SU-DHL-6 (cell line): Measurements from ENCODE around the gene PRPF31.

ENCODE experiments used
- H2AFZ ChIP-seq: fragments of 200-600 bp; sonication (generic); 2 replicates; pipeline ENCODE4 v1.6.1; 2014; ENCODE audit warnings: low read depth, mild to moderate bottlenecking, moderate library complexity, mixed read lengths, antibody characterized with exemption, low read length; ENCODE audit not compliant: severe bottlenecking
- H3F3A ChIP-seq: fragments of 200-600 bp; shearing (Covaris generic); 2 replicates; pipeline ENCODE4 v1.6.0; 2016; ENCODE audit warnings: antibody characterized with exemption, mild to moderate bottlenecking; ENCODE audit not compliant: insufficient read depth
- H3K27ac ChIP-seq: fragments of 200-600 bp; sonication (generic); 2 replicates; pipeline ENCODE4 v1.5.1; 2016; ENCODE audit warnings: low read depth, mild to moderate bottlenecking, low read length, moderate library complexity, mixed read lengths
- H3K27me3 ChIP-seq: fragments of 200-600 bp; sonication (generic), shearing (Covaris generic); 2 replicates; pipeline ENCODE4 v1.6.0; 2014; ENCODE audit warnings: mild to moderate bottlenecking, low read length
- H3K36me3 ChIP-seq: fragments of 200-600 bp; sonication (generic); 2 replicates; pipeline ENCODE4 v1.6.1; 2014; ENCODE audit warnings: mild to moderate bottlenecking, low read length, mixed read lengths
- H3K4me2 ChIP-seq: fragments of 300-600, 200-600 bp; shearing (Covaris generic), sonication (generic); 2 replicates; pipeline ENCODE4 v1.6.0; 2014; ENCODE audit warnings: low read length, low read depth, mild to moderate bottlenecking; ENCODE audit not compliant: poor library complexity, severe bottlenecking
- H3K4me3 ChIP-seq: fragments of 200-600 bp; sonication (generic); 2 replicates; pipeline ENCODE4 v1.5.1; 2014; ENCODE audit warnings: antibody characterized with exemption, low read length, mild to moderate bottlenecking, mixed read lengths; ENCODE audit not compliant: insufficient read depth, poor library complexity, severe bottlenecking
- H3K79me2 ChIP-seq: fragments of 200-600 bp; sonication (generic); 2 replicates; pipeline ENCODE4 v1.6.1; 2014; ENCODE audit warnings: mild to moderate bottlenecking, low read length, moderate library complexity; ENCODE audit not compliant: insufficient read depth
- H3K9ac ChIP-seq: fragments of 200-600 bp; sonication (generic); 2 replicates; pipeline ENCODE4 v1.7.0; 2014; ENCODE audit warnings: mild to moderate bottlenecking, low read length
- H3K9me2 ChIP-seq: fragments of 200-600 bp; sonication (generic); replicated peaks from 2 replicates; pipeline ENCODE4 v1.6.1; 2014; ENCODE audit warnings: low read length; ENCODE audit not compliant: insufficient read depth
- H3K9me3 ChIP-seq: fragments of 200-600 bp; sonication (generic); 2 replicates; pipeline ENCODE4 v1.6.1; 2014; ENCODE audit warnings: low read length, mixed read lengths; ENCODE audit not compliant: insufficient read depth
- H4K20me1 ChIP-seq: fragments of 200-600 bp; sonication (generic); 2 replicates; pipeline ENCODE4 v1.6.1; 2014; ENCODE audit warnings: low read depth, mild to moderate bottlenecking, antibody characterized with exemption, low read length, moderate library complexity, mixed read lengths
- CTCF ChIP-seq: fragments of 200-600 bp; sonication (generic); IDR thresholded peaks from one replicate; pipeline ENCODE4 v1.5.1; 2017; ENCODE audit warnings: antibody characterized with exemption, mild to moderate bottlenecking, low read length, moderate library complexity; ENCODE audit not compliant: insufficient read depth, poor library complexity, severe bottlenecking
- EZH2phosphoT487 ChIP-seq: fragments of 200-600 bp; sonication (generic), shearing (Covaris generic); conservative IDR thresholded peaks from 2 replicates; pipeline ENCODE4 v1.6.1; 2018; ENCODE audit warnings: mild to moderate bottlenecking, antibody characterized with exemption, low read length, moderate library complexity, mixed read lengths

PRPF31 gene

GRCh38 chr19:54074851-54075250, 40.7 kb upstream of the PRPF31 start:
- Histone ChIP-seq H3K27me3 (no peaks in the 10 kb centered on the region), H3K27ac (no peak overlapping the region), H3K4me3 (no peak overlapping the region), H2AFZ (no peak overlapping the region), H3K9me2 (no peaks in the 10 kb centered on the region), H3F3A (no peaks in the 10 kb centered on the region), H3K4me2 (no peak overlapping the region), H4K20me1 (no peaks in the 10 kb centered on the region), H3K9me3 (no peaks in the 10 kb centered on the region), H3K79me2 (no peaks in the 10 kb centered on the region), H3K9ac (no peak overlapping the region), H3K36me3 (no peaks in the 10 kb centered on the region)
- no peak for TF ChIP-seq EZH2phosphoT487
- no peak for TF ChIP-seq CTCF

- Histone ChIP-seq H3K79me2 (no peaks in the 10 kb centered on the region), H3K9ac (no peak overlapping the region), H3K9me3 (peaks cover 7% of the 10 kb centered on the region; the same call in 1 of the 2 replicates), H3F3A (no peaks in the 10 kb centered on the region), H3K4me3 (no peak overlapping the region), H4K20me1 (no peaks in the 10 kb centered on the region), H3K27me3 (no peaks in the 10 kb centered on the region), H3K27ac (no peak overlapping the region), H3K9me2 (no peaks in the 10 kb centered on the region), H3K4me2 (no peak overlapping the region), H2AFZ (no peak overlapping the region), H3K36me3 (no peaks in the 10 kb centered on the region)
- no peak for TF ChIP-seq EZH2phosphoT487
- TF ChIP-seq CTCF, result no peak
Observed at GRCh38 chr19:54077334-54077733, 38.2 kb upstream of the PRPF31 start.

- Histone ChIP-seq H3F3A (no peaks in the 10 kb centered on the region), H3K9ac (no peak within 1 kb of the TSS), H3K4me3 (no peak within 1 kb of the TSS), H4K20me1 (no peaks in the 10 kb centered on the region), H3K27me3 (no peaks in the 10 kb centered on the region), H3K36me3 (no peaks in the 10 kb centered on the region), H3K9me2 (no peaks in the 10 kb centered on the region), H3K4me2 (no peak within 1 kb of the TSS), H3K79me2 (no peaks in the 10 kb centered on the region), H2AFZ (no peak within 1 kb of the TSS), H3K9me3 (peaks cover 16% of the 10 kb centered on the region), H3K27ac (no peak within 1 kb of the TSS)
- TF ChIP-seq EZH2phosphoT487 (no peak), CTCF (no peak)
Observed at GRCh38 chr19:54081032-54081431, 34.5 kb upstream of the PRPF31 start, which contains the start of gene TARM1. Gene TARM1, minus strand, starts transcription at chr19:54081365. Its CDS starts 25 bp downstream, at chr19:54081340.
